Measurements from ENCODE around the gene WDTC1.

WDTC1 gene

GRCh38 chr1:27301052-27301422, 66.6 kb downstream of the WDTC1 start:
- H3K9me3 ChIP-seq (replicated peaks in 1 of 11), result no peaks in the 10 kb centered on the region
- no peaks in the 10 kb centered on the region for H3K27me3 ChIP-seq
- H3K4me2 ChIP-seq, result peak overlapping the region; percentile 80 to 97 (median 87)
- H3K36me3 ChIP-seq, result peaks cover 33 to 80% (median 66%) of the 10 kb centered on the region in 11 experiments
- peak overlapping the region in 10 of 11 experiments; percentile 23 to 77 (median 72); a peak in 17 of 22 replicates for H3K9ac ChIP-seq
- H3K27ac ChIP-seq, result peak overlapping the region in 9 of 11 experiments; percentile 70 to 91 (median 85); a peak in 18 of 22 replicates
- peak overlapping the region in 4 of 10 experiments; percentile 13 to 42 (median 28); a peak in 4 of 20 replicates for H3K4me3 ChIP-seq
- H3K4me1 ChIP-seq, result peaks cover 36 to 52% (median 42%) of the 10 kb centered on the region in 10 experiments
- TF ChIP-seq Cebpa-rat (IDR thresholded peaks at IDR 0.05), result no peak
- H4K20me1 ChIP-seq, result peaks cover 0 to 4% (median 0%) of the 10 kb centered on the region in 11 experiments; a peak in 2 of 22 replicates

DNA sequence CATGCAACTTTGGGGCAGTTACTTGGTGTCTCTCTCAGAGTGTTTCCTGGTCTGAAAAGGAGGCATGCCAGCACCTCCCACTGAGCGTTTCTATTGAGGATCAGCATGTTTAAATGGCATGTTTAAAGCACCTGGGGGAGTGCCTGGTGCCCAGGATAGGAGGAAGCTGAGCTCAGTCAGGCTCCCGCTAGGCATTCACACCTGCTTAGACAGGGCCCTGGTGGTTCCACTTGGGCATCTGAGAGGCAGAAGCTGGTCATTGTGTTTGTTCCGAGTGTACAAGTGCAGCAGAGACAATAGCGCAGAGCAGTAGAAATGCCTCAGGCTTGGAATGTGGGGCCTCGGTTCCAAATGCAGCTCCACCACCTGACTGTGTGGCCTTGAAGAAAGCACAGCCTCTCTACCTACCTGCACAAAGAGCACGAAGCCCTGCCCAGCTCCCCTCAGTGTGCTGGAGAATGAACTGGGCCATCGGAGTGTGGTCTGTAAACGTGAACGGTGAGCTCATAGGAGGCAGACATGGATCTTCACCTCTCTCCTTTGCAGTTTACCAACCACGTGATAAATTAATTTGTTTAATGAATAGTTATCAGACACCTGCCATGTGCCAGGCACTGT, 67.3 kb downstream of the WDTC1 start:
- Histone ChIP-seq H3K27me3 (no peaks in the 10 kb centered on the region), H3K9ac (peak overlapping the region in 9 of 11 experiments; percentile 65 to 77 (median 72); a peak in 18 of 22 replicates), H3K27ac (peak overlapping the region in 8 of 11 experiments; percentile 70 to 91 (median 86); a peak in 15 of 22 replicates), H3K36me3 (peaks cover 29 to 82% (median 62%) of the 10 kb centered on the region in 11 experiments), H3K4me3 (peak overlapping the region in 2 of 10 experiments; percentile 21 to 35; a peak in 1 of 20 replicates), H3K9me3 (replicated peaks in 1 of 11) (no peaks in the 10 kb centered on the region), H3K4me1 (peaks cover 42 to 59% (median 49%) of the 10 kb centered on the region in 10 experiments), H3K4me2 (peak overlapping the region; percentile 80 to 97 (median 87); a peak in 21 of 22 replicates), H4K20me1 (peaks cover 0 to 4% (median 0%) of the 10 kb centered on the region in 11 experiments; a peak in 2 of 22 replicates)
- no peak for TF ChIP-seq Cebpa-rat (IDR thresholded peaks at IDR 0.05)

- H3K27me3 ChIP-seq, result no peaks in the 10 kb centered on the region
- H3K27ac ChIP-seq, result no peak overlapping the region
- H3K9ac ChIP-seq, result no peak overlapping the region
- H3K9me3 ChIP-seq (replicated peaks in 1 of 11), result no peaks in the 10 kb centered on the region
- peaks cover 21 to 74% (median 54%) of the 10 kb centered on the region in 11 experiments for H3K36me3 ChIP-seq
- H3K4me1 ChIP-seq, result peaks cover 52 to 68% (median 58%) of the 10 kb centered on the region in 10 experiments
- H4K20me1 ChIP-seq, result peaks cover 0 to 4% (median 0%) of the 10 kb centered on the region in 11 experiments; a peak in 3 of 22 replicates
- no peak overlapping the region for H3K4me3 ChIP-seq
- no peak for TF ChIP-seq Cebpa-rat (IDR thresholded peaks at IDR 0.05)
- H3K4me2 ChIP-seq, result no peak overlapping the region
These were observed 68.2 kb downstream of the WDTC1 start for GRCh38 chr1:27302612-27303011.

- peaks cover 12 to 65% (median 45%) of the 10 kb centered on the region in 11 experiments; a peak in 21 of 22 replicates for H3K36me3 ChIP-seq
- H4K20me1 ChIP-seq, result peaks cover 0 to 4% (median 0%) of the 10 kb centered on the region in 11 experiments; a peak in 3 of 22 replicates
- no peak overlapping the region for H3K4me3 ChIP-seq
- no peak overlapping the region for H3K4me2 ChIP-seq
- no peaks in the 10 kb centered on the region for H3K27me3 ChIP-seq
- 0 out of 22 replicates have a peak overlapping the region, but pooled peaks of 1 of the 11 experiments have one; percentile 18 for H3K9ac ChIP-seq
- no peak for TF ChIP-seq Cebpa-rat (IDR thresholded peaks at IDR 0.05)
- H3K9me3 ChIP-seq (replicated peaks in 1 of 11), result no peaks in the 10 kb centered on the region
- no peak overlapping the region for H3K27ac ChIP-seq
- H3K4me1 ChIP-seq, result peaks cover 51 to 67% (median 61%) of the 10 kb centered on the region in 10 experiments
These were observed 69.1 kb downstream of the WDTC1 start for GRCh38 chr1:27303509-27303908.

GRCh38 chr1:27306071-27306470, 71.6 kb downstream of the WDTC1 start:
- Histone ChIP-seq H3K9me3 (replicated peaks in 1 of 11) (no peaks in the 10 kb centered on the region), H3K9ac (peak overlapping the region in 9 of 11 experiments; percentile 0 to 71 (median 58); a peak in 15 of 22 replicates), H3K4me2 (peak overlapping the region; percentile 49 to 90 (median 72); a peak in 20 of 22 replicates), H3K27ac (peak overlapping the region in 9 of 11 experiments; percentile 2 to 75 (median 62); a peak in 15 of 22 replicates), H3K4me3 (no peak overlapping the region), H3K36me3 (peaks cover 11 to 59% (median 33%) of the 10 kb centered on the region in 11 experiments; a peak in 19 of 22 replicates), H3K4me1 (peaks cover 25 to 42% (median 38%) of the 10 kb centered on the region in 10 experiments), H3K27me3 (no peaks in the 10 kb centered on the region), H4K20me1 (no peaks in the 10 kb centered on the region; a peak in 3 of 22 replicates)
- no peak for TF ChIP-seq Cebpa-rat (IDR thresholded peaks at IDR 0.05)

DNA sequence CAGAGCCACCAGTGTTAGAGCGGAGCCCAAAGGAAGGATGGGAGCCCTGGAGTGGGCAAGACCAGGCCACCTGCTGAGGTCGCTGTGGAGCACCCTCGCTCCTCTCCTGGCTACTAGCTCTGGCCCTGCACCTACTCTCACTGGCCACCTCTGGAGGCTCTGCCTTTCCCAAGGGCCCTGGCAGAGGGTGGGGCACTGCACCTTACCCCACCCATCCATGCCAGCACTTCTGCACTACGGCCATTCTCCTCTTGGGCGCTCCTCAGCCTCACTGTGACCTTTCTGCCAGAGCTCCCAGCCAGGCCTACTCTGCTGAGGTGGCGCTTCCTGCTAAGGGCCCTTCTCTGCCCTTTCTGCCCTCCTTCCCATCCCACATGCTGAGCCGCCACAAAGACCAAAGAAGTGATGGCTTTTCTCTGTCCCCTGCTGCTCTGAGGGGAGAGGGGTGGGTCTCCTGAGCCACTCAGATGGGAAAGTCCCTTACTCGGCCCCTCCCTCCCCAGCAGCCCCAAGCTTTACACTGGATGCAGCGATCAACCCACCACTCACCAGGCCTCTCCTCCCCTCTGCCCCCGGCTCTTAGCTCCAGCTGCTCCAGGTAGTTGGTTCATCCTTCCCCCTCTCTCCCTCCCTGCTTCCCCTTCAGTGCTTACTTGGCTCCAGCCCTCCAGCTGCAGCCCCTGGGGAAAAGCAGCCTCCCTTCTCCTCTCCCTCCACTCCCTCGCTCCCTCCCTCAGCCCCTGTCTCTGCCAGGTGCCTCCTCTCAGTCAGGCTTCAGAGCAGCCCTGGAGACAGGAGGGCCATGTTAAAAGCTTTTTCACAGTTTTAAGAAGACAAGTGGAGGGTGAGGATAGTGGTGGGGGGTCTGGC, 72.7 kb downstream of the WDTC1 start:
- Histone ChIP-seq H3K27ac (peak overlapping the region in 9 of 11 experiments; percentile 30 to 75 (median 62); a peak in 18 of 22 replicates), H3K9me3 (replicated peaks in 1 of 11) (no peaks in the 10 kb centered on the region), H3K4me3 (peak overlapping the region in 1 of 10 experiments; percentile 14; a peak in 1 of 20 replicates), H3K36me3 (peaks cover 6 to 50% (median 27%) of the 10 kb centered on the region in 11 experiments; a peak in 19 of 22 replicates), H3K27me3 (no peaks in the 10 kb centered on the region), H3K9ac (peak overlapping the region; percentile 10 to 71 (median 58); a peak in 18 of 22 replicates), H3K4me2 (peak overlapping the region; percentile 49 to 90 (median 72)), H3K4me1 (peaks cover 16 to 31% (median 28%) of the 10 kb centered on the region in 10 experiments), H4K20me1 (no peaks in the 10 kb centered on the region; a peak in 1 of 22 replicates)
- no peak for TF ChIP-seq Cebpa-rat (IDR thresholded peaks at IDR 0.05)

GRCh38 chr1:27307874-27308598, 73.6 kb downstream of the WDTC1 start:
- H3K36me3 ChIP-seq, result peaks cover 0 to 42% (median 24%) of the 10 kb centered on the region in 11 experiments; a peak in 17 of 22 replicates
- H3K9ac ChIP-seq, result peak overlapping the region in 6 of 11 experiments; percentile 48 to 71 (median 61); a peak in 11 of 22 replicates
- TF ChIP-seq Cebpa-rat (IDR thresholded peaks at IDR 0.05), result peak in 3 of 11 experiments; percentile 31 to 66 (median 57); a peak in 3 of 22 replicates
- no peaks in the 10 kb centered on the region; a peak in 1 of 22 replicates for H4K20me1 ChIP-seq
- H3K4me2 ChIP-seq, result peak overlapping the region in 8 of 11 experiments; percentile 60 to 90 (median 80); a peak in 16 of 22 replicates
- peaks cover 16 to 31% (median 28%) of the 10 kb centered on the region in 10 experiments for H3K4me1 ChIP-seq
- H3K9me3 ChIP-seq (replicated peaks in 1 of 11), result no peaks in the 10 kb centered on the region
- H3K27me3 ChIP-seq, result no peaks in the 10 kb centered on the region
- H3K4me3 ChIP-seq, result no peak overlapping the region
- peak overlapping the region in 7 of 11 experiments; percentile 62 to 75 (median 69); a peak in 11 of 22 replicates for H3K27ac ChIP-seq

- H4K20me1 ChIP-seq, result no peaks in the 10 kb centered on the region
- no peaks in the 10 kb centered on the region for H3K9me3 ChIP-seq (replicated peaks in 1 of 11)
- peak overlapping the region in 2 of 11 experiments; percentile 31 to 36; a peak in 3 of 22 replicates for H3K4me2 ChIP-seq
- TF ChIP-seq Cebpa-rat (IDR thresholded peaks at IDR 0.05), result no peak
- H3K36me3 ChIP-seq, result peaks cover 0 to 5% (median 0%) of the 10 kb centered on the region in 11 experiments; a peak in 1 of 22 replicates
- H3K27me3 ChIP-seq, result no peaks in the 10 kb centered on the region
- no peak overlapping the region for H3K27ac ChIP-seq
- H3K4me3 ChIP-seq, result no peak overlapping the region
- H3K4me1 ChIP-seq, result peaks cover 0 to 17% (median 0%) of the 10 kb centered on the region in 10 experiments; a peak in 6 of 20 replicates
- no peak overlapping the region for H3K9ac ChIP-seq
These were observed 79.7 kb downstream of the WDTC1 start for GRCh38 chr1:27314169-27314568.
